ENCODE data around the gene NMUR2.

Gene NMUR2, protein sequence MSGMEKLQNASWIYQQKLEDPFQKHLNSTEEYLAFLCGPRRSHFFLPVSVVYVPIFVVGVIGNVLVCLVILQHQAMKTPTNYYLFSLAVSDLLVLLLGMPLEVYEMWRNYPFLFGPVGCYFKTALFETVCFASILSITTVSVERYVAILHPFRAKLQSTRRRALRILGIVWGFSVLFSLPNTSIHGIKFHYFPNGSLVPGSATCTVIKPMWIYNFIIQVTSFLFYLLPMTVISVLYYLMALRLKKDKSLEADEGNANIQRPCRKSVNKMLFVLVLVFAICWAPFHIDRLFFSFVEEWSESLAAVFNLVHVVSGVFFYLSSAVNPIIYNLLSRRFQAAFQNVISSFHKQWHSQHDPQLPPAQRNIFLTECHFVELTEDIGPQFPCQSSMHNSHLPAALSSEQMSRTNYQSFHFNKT

DNA sequence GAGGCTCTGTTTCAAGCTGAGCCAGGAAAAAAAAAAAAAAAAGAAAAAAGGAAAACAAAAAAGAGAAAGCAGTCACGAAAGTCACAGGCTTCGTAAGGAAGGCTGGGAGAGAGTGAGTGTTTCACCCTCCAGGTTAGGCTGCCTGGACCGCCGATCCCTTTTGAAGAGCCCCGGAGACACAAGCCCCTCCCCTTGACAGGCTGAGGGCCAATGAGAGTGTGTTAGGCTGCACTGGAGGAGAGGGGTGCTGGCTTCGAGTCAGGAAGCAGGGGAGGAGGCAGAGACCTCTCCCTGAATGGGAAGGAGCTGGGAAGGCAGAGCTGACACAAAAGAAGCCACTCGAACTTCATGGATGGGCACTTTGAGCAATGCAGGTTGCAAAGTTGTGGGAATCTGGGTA, at the start of gene NMUR2:
Gene NMUR2, minus strand, starts transcription at position 135 of the 400 bp plus-strand sequence. CDS start 166 bp downstream, outside the sequence.
- H3K27me3 ChIP-seq (ENCODE audit: control insufficient read depth, insufficient read depth, low read length) = no peaks in the 10 kb centered on the region
- H3K4me3 ChIP-seq (ENCODE audit: low read length) = no peak within 1 kb of the TSS
- no peaks in the 10 kb centered on the region for H3K36me3 ChIP-seq (ENCODE audit: control insufficient read depth, low read depth, low read length)
- no peak within 1 kb of the TSS for H3K9ac ChIP-seq (ENCODE audit: low read length)
- H3K27ac ChIP-seq (ENCODE audit: low read length) = no peak within 1 kb of the TSS
- H3K9me3 ChIP-seq (ENCODE audit: control insufficient read depth, low read depth, low read length) = no peaks in the 10 kb centered on the region
- no peaks in the 10 kb centered on the region for H3K4me1 ChIP-seq (ENCODE audit: control insufficient read depth, low read depth, low read length)

DNA sequence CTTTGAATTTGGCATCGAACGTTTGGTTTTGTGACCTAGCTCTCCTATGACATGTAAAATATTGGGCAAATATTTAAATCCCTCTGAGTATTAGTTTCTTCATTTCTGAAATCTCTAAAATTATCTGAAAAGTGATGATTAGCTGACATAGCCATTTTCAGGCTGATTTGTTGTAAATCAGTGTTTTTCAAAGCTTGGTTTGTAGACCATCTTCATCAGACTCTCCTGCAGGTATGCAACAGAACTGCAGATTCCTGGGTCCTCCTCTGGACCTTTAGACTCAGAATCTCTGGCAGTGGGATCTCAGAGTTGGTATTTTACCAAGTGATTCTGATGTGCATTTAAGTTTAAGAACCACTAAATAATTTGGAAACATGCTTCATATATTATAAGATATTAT, 38.9 kb upstream of the NMUR2 start:
- Histone ChIP-seq H3K9me3 (ENCODE audit: control insufficient read depth, low read depth, low read length) (no peaks in the 10 kb centered on the region), H3K9ac (ENCODE audit: low read length) (no peak overlapping the region), H3K36me3 (ENCODE audit: control insufficient read depth, low read depth, low read length) (no peaks in the 10 kb centered on the region), H3K4me1 (ENCODE audit: control insufficient read depth, low read depth, low read length) (no peaks in the 10 kb centered on the region), H3K27me3 (ENCODE audit: control insufficient read depth, insufficient read depth, low read length) (no peaks in the 10 kb centered on the region), H3K4me3 (ENCODE audit: low read length) (no peak overlapping the region), H3K27ac (ENCODE audit: low read length) (no peak overlapping the region)

- Histone ChIP-seq H3K27me3 (ENCODE audit: control insufficient read depth, insufficient read depth, low read length) (no peaks in the 10 kb centered on the region), H3K27ac (ENCODE audit: low read length) (no peak overlapping the region), H3K9me3 (ENCODE audit: control insufficient read depth, low read depth, low read length) (no peaks in the 10 kb centered on the region), H3K9ac (ENCODE audit: low read length) (no peak overlapping the region), H3K4me1 (ENCODE audit: control insufficient read depth, low read depth, low read length) (peaks cover 7% of the 10 kb centered on the region), H3K4me3 (ENCODE audit: low read length) (no peak overlapping the region), H3K36me3 (ENCODE audit: control insufficient read depth, low read depth, low read length) (no peaks in the 10 kb centered on the region)
Measured at GRCh38 chr5:152439791-152440190, 34.7 kb upstream of the NMUR2 start.

GRCh38 chr5:152437866-152438265, 32.8 kb upstream of the NMUR2 start:
- H3K4me1 ChIP-seq (ENCODE audit: control insufficient read depth, low read depth, low read length) = peaks cover 7% of the 10 kb centered on the region
- H3K9me3 ChIP-seq (ENCODE audit: control insufficient read depth, low read depth, low read length) = no peaks in the 10 kb centered on the region
- no peak overlapping the region for H3K4me3 ChIP-seq (ENCODE audit: low read length)
- H3K9ac ChIP-seq (ENCODE audit: low read length) = no peak overlapping the region
- no peaks in the 10 kb centered on the region for H3K36me3 ChIP-seq (ENCODE audit: control insufficient read depth, low read depth, low read length)
- H3K27ac ChIP-seq (ENCODE audit: low read length) = no peak overlapping the region
- H3K27me3 ChIP-seq (ENCODE audit: control insufficient read depth, insufficient read depth, low read length) = no peaks in the 10 kb centered on the region

DNA sequence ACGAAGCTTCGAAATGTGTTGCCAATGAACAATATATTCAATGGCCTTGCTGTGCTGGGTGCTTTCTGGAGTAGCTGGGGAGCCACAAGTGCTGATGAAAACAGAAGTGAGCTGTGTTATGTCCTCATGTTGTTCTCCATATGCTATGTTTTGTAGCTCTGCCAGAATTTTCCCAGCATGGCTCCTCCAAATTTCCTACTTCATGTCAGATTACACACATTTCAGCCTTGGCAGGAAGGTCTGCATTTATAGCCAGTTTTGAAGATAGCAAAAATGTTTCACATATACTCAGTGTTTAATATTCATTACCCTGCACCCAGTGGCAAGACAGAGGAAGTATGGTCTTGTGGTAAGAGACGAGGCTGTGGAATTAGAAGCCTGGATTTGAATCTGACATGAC, 22.6 kb upstream of the NMUR2 start:
- no peak overlapping the region for H3K27ac ChIP-seq (ENCODE audit: low read length)
- H3K4me3 ChIP-seq (ENCODE audit: low read length) = no peak overlapping the region
- no peak overlapping the region for H3K9ac ChIP-seq (ENCODE audit: low read length)
- no peaks in the 10 kb centered on the region for H3K36me3 ChIP-seq (ENCODE audit: control insufficient read depth, low read depth, low read length)
- H3K9me3 ChIP-seq (ENCODE audit: control insufficient read depth, low read depth, low read length) = no peaks in the 10 kb centered on the region
- no peaks in the 10 kb centered on the region for H3K4me1 ChIP-seq (ENCODE audit: control insufficient read depth, low read depth, low read length)
- H3K27me3 ChIP-seq (ENCODE audit: control insufficient read depth, insufficient read depth, low read length) = no peaks in the 10 kb centered on the region

DNA sequence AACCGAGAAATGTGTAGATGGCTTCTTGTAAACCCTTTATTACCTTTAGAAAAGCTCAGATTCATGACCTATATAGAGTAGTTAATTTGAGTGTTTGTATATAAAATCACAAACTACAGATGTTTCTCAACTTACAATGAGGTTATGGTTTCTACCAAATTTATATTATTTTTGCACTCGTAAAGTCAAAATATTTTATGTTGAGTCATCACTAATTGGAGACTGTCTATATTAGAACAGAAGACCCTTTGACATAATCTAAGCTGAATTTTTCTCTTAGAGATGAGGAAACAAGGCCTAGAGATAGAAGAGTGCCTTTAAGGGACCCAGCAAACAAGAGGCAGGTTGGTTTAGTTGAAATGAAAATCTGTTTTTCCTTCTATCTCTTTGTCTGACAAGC, 20.0 kb upstream of the NMUR2 start:
- H3K4me1 ChIP-seq (ENCODE audit: control insufficient read depth, low read depth, low read length) = no peaks in the 10 kb centered on the region
- H3K9me3 ChIP-seq (ENCODE audit: control insufficient read depth, low read depth, low read length) = no peaks in the 10 kb centered on the region
- H3K4me3 ChIP-seq (ENCODE audit: low read length) = no peak overlapping the region
- H3K27ac ChIP-seq (ENCODE audit: low read length) = no peak overlapping the region
- no peaks in the 10 kb centered on the region for H3K27me3 ChIP-seq (ENCODE audit: control insufficient read depth, insufficient read depth, low read length)
- H3K9ac ChIP-seq (ENCODE audit: low read length) = no peak overlapping the region
- no peaks in the 10 kb centered on the region for H3K36me3 ChIP-seq (ENCODE audit: control insufficient read depth, low read depth, low read length)

GRCh38 chr5:152424501-152424900, 19.4 kb upstream of the NMUR2 start:
- no peak overlapping the region for H3K27ac ChIP-seq (ENCODE audit: low read length)
- H3K4me3 ChIP-seq (ENCODE audit: low read length) = no peak overlapping the region
- H3K36me3 ChIP-seq (ENCODE audit: control insufficient read depth, low read depth, low read length) = no peaks in the 10 kb centered on the region
- H3K4me1 ChIP-seq (ENCODE audit: control insufficient read depth, low read depth, low read length) = no peaks in the 10 kb centered on the region
- H3K9me3 ChIP-seq (ENCODE audit: control insufficient read depth, low read depth, low read length) = no peaks in the 10 kb centered on the region
- H3K9ac ChIP-seq (ENCODE audit: low read length) = no peak overlapping the region
- no peaks in the 10 kb centered on the region for H3K27me3 ChIP-seq (ENCODE audit: control insufficient read depth, insufficient read depth, low read length)

- Histone ChIP-seq H3K4me1 (ENCODE audit: control insufficient read depth, low read depth, low read length) (no peaks in the 10 kb centered on the region), H3K9me3 (ENCODE audit: control insufficient read depth, low read depth, low read length) (no peaks in the 10 kb centered on the region), H3K9ac (ENCODE audit: low read length) (no peak overlapping the region), H3K36me3 (ENCODE audit: control insufficient read depth, low read depth, low read length) (no peaks in the 10 kb centered on the region), H3K27ac (ENCODE audit: low read length) (no peak overlapping the region), H3K27me3 (ENCODE audit: control insufficient read depth, insufficient read depth, low read length) (no peaks in the 10 kb centered on the region), H3K4me3 (ENCODE audit: low read length) (no peak overlapping the region)
Measured at GRCh38 chr5:152422081-152422480, 17.0 kb upstream of the NMUR2 start.

DNA sequence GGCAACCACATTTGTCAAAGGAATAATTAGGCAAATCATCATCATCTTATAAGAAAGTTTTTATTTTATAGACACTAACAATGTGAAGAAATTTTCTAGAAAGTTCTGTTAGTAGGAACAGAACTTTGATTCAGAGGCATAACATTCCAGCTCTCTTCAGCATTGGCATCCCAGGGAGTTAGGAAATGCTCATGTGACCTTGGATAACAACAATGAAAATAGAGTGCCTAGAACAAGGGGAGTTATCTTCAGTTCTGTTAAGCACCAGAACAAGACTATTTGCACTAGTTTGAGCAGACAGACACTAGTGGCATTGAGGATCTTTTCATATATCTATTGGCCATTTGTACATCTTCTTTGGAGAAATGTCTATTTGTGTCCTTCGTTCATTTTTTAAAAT, 7.0 kb upstream of the NMUR2 start:
- H3K27me3 ChIP-seq (ENCODE audit: control insufficient read depth, insufficient read depth, low read length) = no peaks in the 10 kb centered on the region
- H3K9ac ChIP-seq (ENCODE audit: low read length) = no peak overlapping the region
- H3K27ac ChIP-seq (ENCODE audit: low read length) = no peak overlapping the region
- H3K9me3 ChIP-seq (ENCODE audit: control insufficient read depth, low read depth, low read length) = no peaks in the 10 kb centered on the region
- no peaks in the 10 kb centered on the region for H3K4me1 ChIP-seq (ENCODE audit: control insufficient read depth, low read depth, low read length)
- no peak overlapping the region for H3K4me3 ChIP-seq (ENCODE audit: low read length)
- H3K36me3 ChIP-seq (ENCODE audit: control insufficient read depth, low read depth, low read length) = no peaks in the 10 kb centered on the region

GRCh38 chr5:152406082-152406481, 1.0 kb upstream of the NMUR2 start:
- H3K9ac ChIP-seq (ENCODE audit: low read length) = no peak overlapping the region
- H3K27ac ChIP-seq (ENCODE audit: low read length) = no peak overlapping the region
- H3K36me3 ChIP-seq (ENCODE audit: control insufficient read depth, low read depth, low read length) = no peaks in the 10 kb centered on the region
- H3K4me3 ChIP-seq (ENCODE audit: low read length) = no peak overlapping the region
- no peaks in the 10 kb centered on the region for H3K9me3 ChIP-seq (ENCODE audit: control insufficient read depth, low read depth, low read length)
- no peaks in the 10 kb centered on the region for H3K27me3 ChIP-seq (ENCODE audit: control insufficient read depth, insufficient read depth, low read length)
- no peaks in the 10 kb centered on the region for H3K4me1 ChIP-seq (ENCODE audit: control insufficient read depth, low read depth, low read length)

DNA sequence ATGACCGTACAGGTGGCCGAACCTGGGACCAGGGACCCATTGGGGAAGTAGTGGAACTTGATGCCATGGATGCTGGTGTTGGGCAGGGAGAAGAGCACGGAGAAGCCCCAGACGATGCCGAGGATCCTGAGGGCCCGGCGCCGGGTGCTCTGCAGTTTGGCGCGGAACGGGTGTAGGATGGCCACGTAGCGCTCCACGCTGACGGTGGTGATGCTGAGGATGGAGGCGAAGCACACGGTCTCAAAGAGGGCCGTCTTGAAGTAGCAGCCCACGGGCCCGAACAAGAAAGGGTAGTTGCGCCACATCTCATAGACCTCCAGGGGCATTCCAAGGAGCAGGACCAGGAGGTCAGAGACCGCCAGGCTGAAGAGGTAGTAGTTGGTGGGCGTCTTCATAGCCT, 585 bp downstream of the NMUR2 start:
- H3K9me3 ChIP-seq (ENCODE audit: control insufficient read depth, low read depth, low read length) = no peaks in the 10 kb centered on the region
- H3K9ac ChIP-seq (ENCODE audit: low read length) = no peak overlapping the region
- no peaks in the 10 kb centered on the region for H3K4me1 ChIP-seq (ENCODE audit: control insufficient read depth, low read depth, low read length)
- no peak overlapping the region for H3K4me3 ChIP-seq (ENCODE audit: low read length)
- no peaks in the 10 kb centered on the region for H3K27me3 ChIP-seq (ENCODE audit: control insufficient read depth, insufficient read depth, low read length)
- H3K36me3 ChIP-seq (ENCODE audit: control insufficient read depth, low read depth, low read length) = no peaks in the 10 kb centered on the region
- H3K27ac ChIP-seq (ENCODE audit: low read length) = no peak overlapping the region

GRCh38 chr5:152403046-152403445, 2.0 kb downstream of the NMUR2 start:
- Histone ChIP-seq H3K9me3 (ENCODE audit: control insufficient read depth, low read depth, low read length) (no peaks in the 10 kb centered on the region), H3K4me3 (ENCODE audit: low read length) (no peak overlapping the region), H3K27ac (ENCODE audit: low read length) (no peak overlapping the region), H3K4me1 (ENCODE audit: control insufficient read depth, low read depth, low read length) (no peaks in the 10 kb centered on the region), H3K36me3 (ENCODE audit: control insufficient read depth, low read depth, low read length) (no peaks in the 10 kb centered on the region), H3K27me3 (ENCODE audit: control insufficient read depth, insufficient read depth, low read length) (no peaks in the 10 kb centered on the region), H3K9ac (ENCODE audit: low read length) (no peak overlapping the region)

Data from iPS-18a (cell line).